IPS-18a (cell line): ENCODE measurements around the gene AMFR.

Experiments
- H3K27ac ChIP-seq: one replicate; pipeline ENCODE4 v1.5.1; 2013; ENCODE audit warnings: low read length
- H3K27me3 ChIP-seq: one replicate; pipeline ENCODE4 v1.6.1; 2013; ENCODE audit warnings: mild to moderate bottlenecking, low read length; ENCODE audit not compliant: control insufficient read depth, insufficient read depth
- H3K36me3 ChIP-seq: one replicate; pipeline ENCODE4 v1.6.1; 2013; ENCODE audit warnings: low read depth, low read length; ENCODE audit not compliant: control insufficient read depth
- H3K4me1 ChIP-seq: one replicate; pipeline ENCODE4 v1.6.1; 2013; ENCODE audit warnings: low read depth, low read length; ENCODE audit not compliant: control insufficient read depth
- H3K4me3 ChIP-seq: one replicate; pipeline ENCODE4 v1.5.1; 2013; ENCODE audit warnings: low read length
- H3K9ac ChIP-seq: one replicate; pipeline ENCODE4 v1.6.1; 2013; ENCODE audit warnings: mild to moderate bottlenecking, low read length, moderate library complexity
- H3K9me3 ChIP-seq: one replicate; pipeline ENCODE4 v1.6.1; 2013; ENCODE audit warnings: low read depth, low read length; ENCODE audit not compliant: control insufficient read depth

The AMFR gene

DNA sequence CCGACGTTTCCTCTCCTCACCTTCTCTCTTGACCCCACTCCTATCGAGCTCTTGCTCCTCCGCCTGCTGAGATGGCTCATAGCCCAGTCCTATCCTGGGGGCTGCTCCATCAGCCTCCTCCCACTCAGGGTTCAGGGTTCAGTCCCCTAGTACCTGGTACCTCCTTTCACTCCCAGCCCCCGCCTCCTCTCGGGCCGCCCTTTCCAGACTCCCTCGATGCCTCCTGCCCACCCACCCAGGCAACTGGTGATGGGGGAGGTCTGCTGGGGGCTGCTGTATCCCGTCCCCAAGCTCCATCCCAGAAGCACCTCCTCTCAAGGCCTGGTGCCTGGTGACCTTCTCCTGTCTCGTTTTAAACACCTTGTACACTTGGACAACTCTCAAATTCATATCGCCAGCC lies 93.9 kb downstream of the AMFR start:
- no peak overlapping the region for H3K27ac ChIP-seq

DNA sequence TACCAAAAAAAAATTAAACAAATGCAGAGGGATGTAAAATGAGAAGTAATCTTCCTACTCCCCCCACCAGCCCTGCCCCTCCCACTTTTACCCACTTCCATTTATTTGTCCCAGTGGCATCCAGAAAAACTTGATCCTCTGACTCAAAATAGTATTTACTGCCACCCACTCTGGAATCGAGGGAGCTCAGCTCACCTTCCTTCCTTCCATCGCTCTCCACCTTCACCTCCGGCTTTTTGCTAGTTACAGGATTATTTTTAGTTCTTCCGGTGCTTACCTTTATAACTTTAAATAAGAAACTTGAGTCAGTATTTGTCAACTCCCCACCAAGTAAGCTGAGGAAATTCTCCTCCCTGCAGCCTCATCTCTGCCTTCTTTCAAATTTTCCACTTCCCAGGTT lies 94.9 kb downstream of the AMFR start:
- no peaks in the 10 kb centered on the region for H3K4me1 ChIP-seq
- H3K36me3 ChIP-seq, result no peaks in the 10 kb centered on the region
- no peaks in the 10 kb centered on the region for H3K9me3 ChIP-seq
- no peak overlapping the region for H3K27ac ChIP-seq
- H3K9ac ChIP-seq, result no peak overlapping the region
- H3K4me3 ChIP-seq, result no peak overlapping the region
- no peaks in the 10 kb centered on the region for H3K27me3 ChIP-seq

More for the DNA sequence above, 93.9 kb downstream of the AMFR start:
- Histone ChIP-seq H3K9me3 (no peaks in the 10 kb centered on the region), H3K4me1 (no peaks in the 10 kb centered on the region), H3K4me3 (no peak overlapping the region), H3K27me3 (no peaks in the 10 kb centered on the region), H3K36me3 (no peaks in the 10 kb centered on the region), H3K9ac (no peak overlapping the region)

DNA sequence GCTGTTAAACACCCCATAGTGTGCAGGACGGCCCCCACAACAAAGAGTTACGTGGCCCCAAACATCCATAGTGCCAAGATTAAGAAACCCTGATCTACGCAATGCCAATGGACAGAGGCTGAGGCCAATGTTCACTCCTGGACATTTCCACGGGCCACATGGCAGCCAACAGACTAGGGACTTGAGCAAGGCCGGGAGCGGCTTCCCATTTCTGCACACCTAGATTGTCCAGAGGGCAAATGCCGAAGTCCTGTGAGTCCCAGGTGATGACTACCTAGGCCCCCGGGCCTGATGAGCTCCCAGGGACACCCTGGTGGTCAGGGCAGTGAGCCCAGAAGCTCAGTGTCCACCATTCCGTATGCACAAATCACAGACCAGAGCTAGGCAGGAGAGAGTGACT lies 95.5 kb downstream of the AMFR start:
- no peak overlapping the region for H3K27ac ChIP-seq
- H3K9ac ChIP-seq, result no peak overlapping the region
- no peaks in the 10 kb centered on the region for H3K4me1 ChIP-seq
- H3K9me3 ChIP-seq, result no peaks in the 10 kb centered on the region
- no peaks in the 10 kb centered on the region for H3K27me3 ChIP-seq
- H3K4me3 ChIP-seq, result no peak overlapping the region
- H3K36me3 ChIP-seq, result no peaks in the 10 kb centered on the region

DNA sequence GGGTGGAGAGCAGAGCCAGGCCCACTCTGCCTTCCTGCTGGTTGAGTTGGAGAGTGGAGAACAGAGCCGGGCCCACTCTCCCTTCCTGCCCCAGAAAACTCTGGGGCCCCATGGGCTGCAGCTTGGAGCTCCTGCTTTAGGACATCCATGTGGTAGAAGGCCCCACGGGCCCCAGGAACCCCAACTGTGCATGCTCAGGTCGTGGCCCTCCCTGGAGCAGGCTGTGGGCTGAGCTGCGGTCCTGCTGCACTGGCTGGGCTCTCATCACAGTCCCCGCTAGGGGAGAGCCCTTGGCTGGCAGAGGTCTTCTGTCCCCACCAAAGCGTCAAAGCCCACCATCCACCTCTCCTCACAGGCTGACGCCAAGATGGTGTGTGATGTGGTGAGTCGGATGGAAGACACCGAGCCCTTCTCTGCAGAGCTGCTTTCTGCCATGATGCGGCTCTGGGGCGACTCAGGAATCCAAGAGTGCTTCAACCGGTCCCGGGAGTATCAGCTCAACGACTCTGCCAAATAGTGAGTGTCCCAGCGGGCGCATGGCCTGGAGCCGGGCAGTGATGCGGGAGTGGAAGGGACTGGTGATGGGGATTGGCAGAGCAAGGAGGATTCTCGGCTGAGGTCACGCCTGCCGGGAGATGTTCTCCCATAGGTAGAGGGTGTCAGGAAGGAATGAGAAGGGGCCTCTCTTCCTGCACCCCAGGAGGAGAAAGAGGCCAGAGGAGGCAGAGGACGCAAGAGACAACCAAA lies 96.9 kb downstream of the AMFR start:
- Histone ChIP-seq H3K9me3 (no peaks in the 10 kb centered on the region), H3K27me3 (no peaks in the 10 kb centered on the region), H3K9ac (no peak overlapping the region), H3K27ac (no peak overlapping the region), H3K4me3 (no peak overlapping the region), H3K36me3 (no peaks in the 10 kb centered on the region), H3K4me1 (no peaks in the 10 kb centered on the region)

DNA sequence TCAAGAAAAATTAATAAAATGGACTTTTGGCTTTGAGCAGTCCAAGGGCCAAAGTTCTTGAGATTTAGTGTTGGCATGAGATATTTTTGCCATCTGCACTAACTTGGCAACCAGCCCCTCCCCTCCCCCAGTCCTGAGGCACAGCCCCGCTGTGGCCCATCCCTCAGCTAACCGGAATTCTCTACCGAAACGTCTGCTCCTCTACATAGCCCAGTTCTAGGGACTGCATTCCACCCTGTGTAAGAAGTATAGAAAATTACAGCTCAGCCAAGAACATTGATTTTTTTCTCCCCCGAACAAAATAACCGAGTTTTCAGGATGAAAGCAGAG lies 97.5 kb downstream of the AMFR start:
- no peaks in the 10 kb centered on the region for H3K36me3 ChIP-seq
- H3K27me3 ChIP-seq, result no peaks in the 10 kb centered on the region
- H3K4me1 ChIP-seq, result no peaks in the 10 kb centered on the region
- H3K4me3 ChIP-seq, result no peak overlapping the region
- H3K9me3 ChIP-seq, result no peaks in the 10 kb centered on the region
- no peak overlapping the region for H3K9ac ChIP-seq
- H3K27ac ChIP-seq, result no peak overlapping the region

DNA sequence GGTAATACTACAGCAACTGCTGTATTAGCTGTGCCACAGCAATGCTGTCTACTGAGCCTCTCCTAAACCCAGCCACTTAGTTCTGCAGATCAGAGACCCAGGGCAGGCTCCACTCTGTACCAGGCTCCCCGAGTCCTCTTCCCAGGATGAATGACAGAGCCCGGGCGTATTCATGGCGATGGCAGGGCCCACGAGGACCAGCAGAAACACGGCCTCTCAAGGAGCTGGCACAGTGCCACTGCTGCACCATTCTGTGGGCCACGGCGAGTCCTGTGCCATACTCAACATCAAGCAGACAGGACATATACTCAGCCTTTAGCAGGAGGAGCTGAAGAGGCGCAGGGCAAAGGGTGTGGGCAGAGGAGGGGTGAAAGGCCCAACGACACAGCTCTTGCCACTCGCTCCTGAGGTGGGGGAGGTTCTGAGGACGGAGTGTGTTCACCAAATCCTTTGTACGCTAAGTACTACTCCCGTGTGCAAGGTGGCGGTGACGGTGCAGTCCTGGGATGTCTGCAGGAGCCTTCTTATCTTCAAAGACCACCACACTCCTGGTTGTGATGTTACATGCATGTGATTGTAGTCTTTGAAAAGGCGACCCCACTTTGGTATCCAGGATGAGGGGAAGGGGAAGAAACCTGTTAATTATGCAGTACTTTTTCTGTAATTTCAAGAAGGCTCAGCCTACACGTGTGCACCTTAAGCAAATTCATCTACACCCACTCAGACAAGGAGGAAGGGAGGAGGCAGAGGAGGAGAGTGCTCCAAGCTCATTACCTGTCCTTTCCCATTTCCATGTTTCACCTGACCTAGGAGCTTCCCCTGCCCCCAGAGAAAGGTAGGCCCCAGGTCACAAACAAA lies 98.0 kb downstream of the AMFR start:
- Histone ChIP-seq H3K27me3 (no peaks in the 10 kb centered on the region), H3K9me3 (no peaks in the 10 kb centered on the region), H3K36me3 (no peaks in the 10 kb centered on the region), H3K4me1 (no peaks in the 10 kb centered on the region), H3K27ac (no peak overlapping the region), H3K4me3 (no peak overlapping the region), H3K9ac (no peak overlapping the region)

DNA sequence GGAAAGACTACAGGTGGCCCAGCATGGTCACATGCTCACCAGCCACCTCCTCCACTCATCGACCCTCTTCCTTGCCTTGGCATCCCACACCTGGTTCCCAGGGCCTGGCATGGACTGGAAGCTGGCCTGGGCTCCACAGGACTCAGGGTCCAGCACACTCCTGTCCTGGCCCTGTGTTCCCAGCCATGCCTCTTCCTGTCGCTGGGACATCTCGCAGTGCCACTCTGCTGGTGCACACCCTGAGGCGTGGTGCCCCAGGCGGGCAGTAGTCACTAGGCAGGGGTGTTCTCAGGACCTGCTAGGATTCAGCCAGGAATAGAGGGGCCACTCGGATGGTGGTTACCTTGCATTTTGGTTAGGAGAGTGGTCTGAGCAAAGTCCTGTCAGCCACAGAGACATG lies 99.4 kb downstream of the AMFR start:
- Histone ChIP-seq H3K27ac (no peak overlapping the region), H3K9ac (no peak overlapping the region), H3K4me3 (no peak overlapping the region), H3K9me3 (no peaks in the 10 kb centered on the region), H3K4me1 (no peaks in the 10 kb centered on the region), H3K36me3 (no peaks in the 10 kb centered on the region), H3K27me3 (no peaks in the 10 kb centered on the region)

DNA sequence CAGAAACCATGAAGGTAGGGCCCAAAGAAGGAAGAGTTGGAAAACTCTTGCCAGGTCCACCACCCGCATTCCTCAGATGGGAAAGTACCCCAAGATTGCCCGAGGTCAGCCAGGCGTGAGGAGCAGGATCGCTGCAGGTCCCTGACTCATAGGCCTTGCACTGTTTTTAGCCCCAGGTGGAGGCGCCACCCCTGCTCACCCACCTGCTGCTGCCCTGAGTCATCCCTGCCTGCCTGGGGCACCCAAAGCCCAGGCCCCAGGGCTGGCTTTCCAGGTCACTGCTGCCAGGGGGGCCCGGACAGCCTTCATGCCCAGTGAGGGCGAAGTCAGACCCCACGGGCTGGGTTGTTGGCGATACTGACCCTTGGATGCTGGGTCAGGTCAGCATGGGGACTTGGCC lies 100.9 kb downstream of the AMFR start:
- Histone ChIP-seq H3K4me3 (no peak overlapping the region), H3K36me3 (no peaks in the 10 kb centered on the region), H3K9me3 (no peaks in the 10 kb centered on the region), H3K9ac (no peak overlapping the region), H3K27me3 (no peaks in the 10 kb centered on the region), H3K4me1 (no peaks in the 10 kb centered on the region), H3K27ac (no peak overlapping the region)

DNA sequence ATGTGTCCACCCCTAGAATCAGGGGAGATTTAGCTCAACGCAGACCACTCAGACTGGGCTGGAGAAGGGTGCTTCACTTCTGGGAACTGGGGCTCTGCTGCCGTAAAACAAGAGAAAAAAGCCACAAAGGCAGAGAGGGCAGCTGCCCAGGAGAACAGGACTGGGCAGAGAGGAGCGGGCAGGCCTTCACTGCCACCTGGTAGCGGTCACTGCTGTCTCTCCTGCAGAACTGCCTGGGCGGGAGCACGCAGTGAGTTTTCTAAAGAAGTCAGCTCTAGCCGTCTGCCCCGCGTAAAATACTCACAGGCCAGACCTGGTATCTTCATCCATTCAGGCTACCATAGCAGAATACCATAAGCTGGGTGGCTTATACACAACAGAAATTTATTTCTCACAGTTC lies 103.8 kb downstream of the AMFR start:
- no peak overlapping the region for H3K9ac ChIP-seq
- H3K27me3 ChIP-seq, result no peaks in the 10 kb centered on the region
- H3K9me3 ChIP-seq, result no peaks in the 10 kb centered on the region
- no peak overlapping the region for H3K27ac ChIP-seq
- no peaks in the 10 kb centered on the region for H3K4me1 ChIP-seq
- H3K4me3 ChIP-seq, result no peak overlapping the region
- no peaks in the 10 kb centered on the region for H3K36me3 ChIP-seq

DNA sequence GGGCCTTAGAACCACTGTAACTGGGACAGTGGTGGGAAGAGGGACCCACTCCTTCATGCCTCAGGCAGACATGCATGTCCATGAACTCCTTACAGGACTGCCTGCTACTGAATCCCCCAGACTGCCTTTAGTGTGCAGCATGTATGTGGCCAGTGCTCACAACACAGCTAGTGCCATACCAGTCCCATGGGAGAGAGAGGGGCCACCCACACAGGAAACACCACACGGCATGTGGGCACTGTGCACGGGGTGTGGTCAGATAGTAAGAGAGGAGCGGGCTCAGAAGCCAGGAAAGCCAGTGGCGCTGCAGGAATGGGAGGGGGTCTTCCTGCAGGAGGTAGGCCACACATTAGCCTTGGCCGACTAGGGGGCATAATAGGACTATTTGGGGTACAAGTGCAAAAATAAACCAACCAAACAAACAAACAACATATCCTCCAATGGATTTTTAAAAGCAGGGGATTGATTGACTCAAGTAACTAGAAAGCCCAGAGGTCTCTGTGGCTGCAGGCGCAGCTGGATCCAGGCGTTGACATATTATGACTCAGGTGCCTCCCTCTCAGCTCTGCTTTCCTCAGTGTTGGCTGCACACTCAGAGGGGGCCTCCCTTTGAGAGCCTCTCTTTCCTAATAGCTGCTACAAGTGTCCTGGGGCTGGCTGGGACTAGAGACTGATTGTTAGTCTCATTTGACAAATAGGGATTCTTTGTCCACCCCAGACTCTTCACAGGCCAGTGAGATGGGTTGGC lies 104.4 kb downstream of the AMFR start:
- H3K9ac ChIP-seq, result no peak overlapping the region
- no peaks in the 10 kb centered on the region for H3K4me1 ChIP-seq
- no peaks in the 10 kb centered on the region for H3K9me3 ChIP-seq
- no peak overlapping the region for H3K27ac ChIP-seq
- no peak overlapping the region for H3K4me3 ChIP-seq
- no peaks in the 10 kb centered on the region for H3K27me3 ChIP-seq
- no peaks in the 10 kb centered on the region for H3K36me3 ChIP-seq

DNA sequence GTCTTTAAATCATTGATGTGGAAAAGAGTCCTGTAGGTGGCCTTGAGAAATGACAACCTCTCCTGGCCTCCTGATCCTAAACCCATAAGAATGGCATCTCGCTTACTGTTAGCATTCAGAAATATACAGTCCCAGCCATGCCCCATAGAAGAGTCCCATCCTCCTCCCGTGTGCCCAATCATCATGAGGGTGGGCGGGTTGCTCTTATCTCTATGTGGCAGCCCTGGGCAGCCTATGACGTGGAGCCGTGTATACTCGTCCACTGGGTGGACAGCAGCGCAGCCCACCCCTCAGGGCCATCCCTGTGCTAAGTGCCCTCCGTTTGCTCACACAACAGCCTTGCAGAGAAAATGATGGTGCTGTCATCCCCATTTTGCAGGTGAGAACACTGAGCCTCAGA lies 105.3 kb downstream of the AMFR start:
- Histone ChIP-seq H3K4me3 (no peak overlapping the region), H3K4me1 (no peaks in the 10 kb centered on the region), H3K9ac (no peak overlapping the region), H3K27me3 (no peaks in the 10 kb centered on the region), H3K27ac (no peak overlapping the region), H3K36me3 (no peaks in the 10 kb centered on the region), H3K9me3 (no peaks in the 10 kb centered on the region)
